NCI-H2029 treated with DMSO at 0.1 percent for 48 hours (cell line): ENCODE measurements around the gene EIF6.
"Not testable (repeated sequence)": the region's sequence is repeated elsewhere in the genome, so short reads cannot be mapped to it uniquely, and the experiment has no call there.

Experiments
- DNase-seq: peaks from one replicate; lab custom pipeline; 2025; lab: John Stamatoyannopoulos, UW

The EIF6 gene

GRCh38 chr20:35277531-35278395, 6.8 kb downstream of the EIF6 start, which contains the start of gene MMP24OS:
Gene MMP24OS (minus strand): TSS chr20:35278122. CDS start chr20:35277929, 193 bp downstream.
- DNase-seq: peak; percentile 33

GRCh38 chr20:35277127-35277526, 7.4 kb downstream of the EIF6 start:
- DNase-seq: no peak

- no peak for DNase-seq
These were observed 8.2 kb downstream of the EIF6 start for GRCh38 chr20:35276408-35276807.

DNA sequence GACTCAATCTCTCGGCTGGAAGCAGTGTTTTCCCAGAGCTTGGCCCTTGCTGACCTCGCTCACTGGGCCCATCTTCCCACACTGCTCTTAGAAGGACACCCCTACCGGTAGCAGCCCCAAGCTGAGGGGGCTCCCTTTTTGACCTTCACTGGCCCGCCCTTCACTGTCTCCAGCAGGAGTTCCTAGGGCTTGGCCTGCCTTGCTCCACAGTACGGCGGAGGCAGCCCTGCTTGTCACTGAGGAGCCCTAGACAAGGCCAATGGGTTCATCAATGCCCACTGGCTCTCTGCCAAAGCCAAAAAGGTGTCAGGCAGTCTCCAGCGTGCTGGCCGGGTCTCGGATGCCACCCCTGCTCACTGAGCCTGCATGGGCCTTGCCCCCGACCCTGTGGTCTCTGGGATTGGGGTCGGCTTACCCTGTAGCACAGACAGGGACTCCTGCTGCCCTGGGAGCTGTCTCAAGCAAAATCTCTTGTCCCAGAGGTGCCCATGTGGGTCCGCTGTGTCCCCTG, 8.8 kb downstream of the EIF6 start:
- DNase-seq: no peak

DNA sequence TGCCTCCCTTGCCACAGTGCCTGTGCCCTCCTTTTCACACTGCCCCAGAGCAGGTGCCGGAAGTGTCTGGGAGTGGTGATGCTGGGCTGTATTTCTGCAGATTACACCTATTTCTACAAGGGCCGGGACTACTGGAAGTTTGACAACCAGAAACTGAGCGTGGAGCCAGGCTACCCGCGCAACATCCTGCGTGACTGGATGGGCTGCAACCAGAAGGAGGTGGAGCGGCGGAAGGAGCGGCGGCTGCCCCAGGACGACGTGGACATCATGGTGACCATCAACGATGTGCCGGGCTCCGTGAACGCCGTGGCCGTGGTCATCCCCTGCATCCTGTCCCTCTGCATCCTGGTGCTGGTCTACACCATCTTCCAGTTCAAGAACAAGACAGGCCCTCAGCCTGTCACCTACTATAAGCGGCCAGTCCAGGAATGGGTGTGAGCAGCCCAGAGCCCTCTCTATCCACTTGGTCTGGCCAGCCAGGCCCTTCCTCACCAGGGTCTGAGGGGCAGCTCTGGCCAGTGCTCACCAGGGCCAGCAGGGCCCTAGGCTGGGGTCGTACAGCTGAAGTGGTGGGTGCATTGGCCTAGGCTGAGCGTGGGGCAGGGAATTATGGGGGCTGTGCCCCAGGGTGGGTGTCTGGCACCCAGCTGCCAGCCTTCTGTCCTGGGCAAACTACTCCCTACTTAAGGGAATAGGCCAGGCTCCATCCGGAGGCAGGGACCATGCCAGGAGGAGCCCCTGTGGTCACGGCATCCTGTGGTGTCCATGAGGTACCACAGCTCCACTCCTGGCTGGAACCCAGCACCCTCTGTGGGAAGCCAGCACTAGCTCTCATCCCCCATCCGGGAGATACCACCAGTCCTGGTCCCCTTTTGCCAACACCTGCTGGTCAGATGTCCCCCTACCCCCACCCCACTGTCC, 10.1 kb downstream of the EIF6 start:
- DNase-seq: no peak

DNA sequence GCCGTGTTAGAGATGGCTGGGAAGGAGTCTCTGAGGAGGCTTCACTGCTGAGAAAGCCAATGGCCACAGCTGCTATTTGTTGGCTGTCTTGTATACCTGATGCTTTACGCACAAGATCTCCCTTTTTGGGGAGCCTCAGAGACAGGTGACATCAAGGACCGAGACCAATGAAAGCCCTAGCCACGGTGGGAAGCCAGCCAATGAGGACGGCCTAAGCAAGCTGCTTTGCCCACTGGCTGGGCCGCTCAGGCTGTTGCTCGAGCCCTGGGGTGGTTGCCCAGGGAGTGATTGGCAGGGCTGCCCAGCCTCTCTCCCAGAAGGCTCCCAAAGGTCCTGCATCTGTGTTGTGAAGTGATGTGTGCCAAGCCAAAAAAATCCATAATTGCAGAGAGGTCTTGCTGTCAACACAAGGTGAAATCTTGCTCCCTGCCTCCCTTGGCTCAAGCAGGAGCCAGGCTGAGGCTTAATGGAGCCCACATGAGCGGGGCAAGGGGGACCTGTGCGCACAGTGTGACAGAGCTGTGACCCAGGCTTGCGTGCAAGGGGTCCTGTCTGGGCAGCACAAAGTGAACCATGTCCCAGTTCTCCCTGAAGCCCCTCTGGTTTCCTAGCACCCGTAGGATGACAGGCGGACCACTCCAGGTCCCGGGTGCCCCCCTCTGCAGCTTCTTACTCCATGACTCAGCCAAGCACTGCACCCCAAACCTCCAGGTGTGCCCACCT, 11.0 kb downstream of the EIF6 start:
- no peak for DNase-seq

- no peak for DNase-seq
These were observed 12.7 kb downstream of the EIF6 start for GRCh38 chr20:35271904-35272303.

DNA sequence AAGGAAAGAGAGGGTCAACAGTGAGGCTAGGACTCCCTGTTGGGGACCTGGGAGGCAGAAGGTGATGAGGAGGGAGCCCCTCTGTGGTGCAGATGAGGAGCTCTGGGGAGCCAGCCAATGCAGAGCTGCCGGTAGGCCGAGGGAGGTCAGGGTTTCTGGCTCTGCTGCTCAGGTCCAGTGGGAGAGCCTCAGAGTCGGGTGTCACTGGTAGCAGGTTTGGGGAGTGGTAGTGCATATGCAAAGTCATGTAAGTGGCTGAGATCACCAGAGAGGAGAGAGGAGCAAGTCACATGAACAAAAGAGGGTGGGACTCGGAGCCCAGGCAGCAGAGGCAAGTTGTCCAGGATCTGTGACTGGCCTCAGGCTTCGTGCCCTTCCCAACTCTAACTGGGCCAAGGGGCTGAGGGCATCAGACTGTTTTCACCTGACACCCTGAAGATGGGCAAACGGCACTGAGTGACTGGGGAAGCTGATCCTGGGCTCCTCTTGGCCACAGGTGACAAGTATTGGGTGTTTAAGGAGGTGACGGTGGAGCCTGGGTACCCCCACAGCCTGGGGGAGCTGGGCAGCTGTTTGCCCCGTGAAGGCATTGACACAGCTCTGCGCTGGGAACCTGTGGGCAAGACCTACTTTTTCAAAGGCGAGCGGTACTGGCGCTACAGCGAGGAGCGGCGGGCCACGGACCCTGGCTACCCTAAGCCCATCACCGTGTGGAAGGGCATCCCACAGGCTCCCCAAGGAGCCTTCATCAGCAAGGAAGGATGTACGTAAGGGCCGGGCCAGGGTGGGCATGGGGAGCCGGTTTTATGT, 13.3 kb downstream of the EIF6 start:
- no peak for DNase-seq

DNA sequence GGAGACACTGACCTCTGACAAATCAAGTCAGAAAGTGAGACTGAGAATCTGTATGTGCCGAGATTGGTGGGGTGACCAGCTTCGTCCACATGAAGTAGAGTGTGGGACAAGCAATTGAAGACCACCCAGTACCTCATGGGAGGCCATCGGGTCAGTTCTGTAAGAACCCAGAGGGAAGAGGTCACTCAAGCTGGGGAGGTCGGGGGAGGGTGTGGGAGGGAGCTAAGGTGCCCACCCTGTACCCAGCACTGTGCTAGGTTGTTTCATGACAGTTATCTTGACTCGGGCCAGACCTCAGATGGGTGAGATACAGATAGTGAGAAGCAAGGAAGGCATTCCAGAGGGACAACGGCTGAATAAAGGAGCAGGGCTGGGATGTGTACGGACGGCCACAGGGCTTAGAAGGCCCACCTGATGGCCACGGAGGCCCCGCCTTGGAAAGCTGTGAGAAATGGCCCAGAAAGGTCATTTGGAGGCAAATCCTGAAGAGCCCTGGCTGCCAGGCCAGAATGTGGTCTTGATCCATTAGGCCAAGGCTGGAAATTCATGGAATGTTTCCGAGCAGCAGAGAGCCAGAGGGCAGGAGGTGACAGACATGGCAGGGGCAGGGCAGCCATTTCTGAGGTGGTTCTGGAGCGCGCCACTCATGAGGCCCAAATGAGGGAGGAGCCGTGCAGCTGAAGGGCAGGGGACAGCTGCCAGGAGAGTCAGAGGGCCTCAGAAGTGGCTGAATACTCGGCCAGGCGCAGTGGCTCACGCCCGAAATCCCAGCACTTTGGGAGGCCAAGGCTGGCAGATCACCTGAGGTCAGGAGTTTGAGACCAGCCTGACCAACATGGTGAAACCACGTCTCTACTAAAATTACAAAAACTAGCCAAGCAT, 14.3 kb downstream of the EIF6 start:
- no peak for DNase-seq

GRCh38 chr20:35269055-35269781, 15.4 kb downstream of the EIF6 start:
- peak; percentile 60 for DNase-seq

DNA sequence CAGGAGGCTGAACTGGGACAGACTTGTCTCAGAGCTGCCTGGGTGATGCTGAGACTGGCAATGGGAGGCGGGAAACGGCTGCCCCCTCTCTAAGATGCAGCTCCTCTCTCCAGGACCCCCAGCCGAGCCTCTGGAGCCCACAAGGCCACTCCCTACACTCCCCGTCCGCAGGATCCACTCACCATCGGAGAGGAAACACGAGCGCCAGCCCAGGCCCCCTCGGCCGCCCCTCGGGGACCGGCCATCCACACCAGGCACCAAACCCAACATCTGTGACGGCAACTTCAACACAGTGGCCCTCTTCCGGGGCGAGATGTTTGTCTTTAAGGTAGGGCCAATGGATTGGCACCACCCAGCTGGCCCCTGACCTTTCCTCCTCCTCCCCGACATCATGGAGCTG, 17.5 kb downstream of the EIF6 start:
- no peak for DNase-seq

DNA sequence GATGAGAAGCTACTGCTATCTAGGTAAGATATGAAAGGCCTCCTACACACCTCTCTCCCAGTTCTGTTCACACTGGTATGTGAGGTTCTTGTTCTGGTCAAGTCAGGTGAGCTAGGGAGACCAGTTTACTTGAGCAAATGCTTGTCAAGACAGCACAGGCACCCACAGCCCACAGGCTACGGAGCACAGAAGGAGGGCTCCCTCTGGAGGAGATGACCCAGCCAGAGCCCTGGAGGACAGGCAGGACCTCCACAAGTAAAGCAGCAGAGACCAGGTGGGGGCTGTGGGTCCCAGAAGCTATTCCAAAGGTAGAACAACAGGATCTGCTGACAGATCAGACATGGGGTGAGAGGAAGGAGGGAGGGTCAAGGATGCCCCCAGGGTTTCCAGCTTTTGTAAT, 19.8 kb downstream of the EIF6 start:
- DNase-seq: no peak

- peak; percentile 20 for DNase-seq
These were observed 20.8 kb downstream of the EIF6 start for GRCh38 chr20:35263532-35264341.

DNA sequence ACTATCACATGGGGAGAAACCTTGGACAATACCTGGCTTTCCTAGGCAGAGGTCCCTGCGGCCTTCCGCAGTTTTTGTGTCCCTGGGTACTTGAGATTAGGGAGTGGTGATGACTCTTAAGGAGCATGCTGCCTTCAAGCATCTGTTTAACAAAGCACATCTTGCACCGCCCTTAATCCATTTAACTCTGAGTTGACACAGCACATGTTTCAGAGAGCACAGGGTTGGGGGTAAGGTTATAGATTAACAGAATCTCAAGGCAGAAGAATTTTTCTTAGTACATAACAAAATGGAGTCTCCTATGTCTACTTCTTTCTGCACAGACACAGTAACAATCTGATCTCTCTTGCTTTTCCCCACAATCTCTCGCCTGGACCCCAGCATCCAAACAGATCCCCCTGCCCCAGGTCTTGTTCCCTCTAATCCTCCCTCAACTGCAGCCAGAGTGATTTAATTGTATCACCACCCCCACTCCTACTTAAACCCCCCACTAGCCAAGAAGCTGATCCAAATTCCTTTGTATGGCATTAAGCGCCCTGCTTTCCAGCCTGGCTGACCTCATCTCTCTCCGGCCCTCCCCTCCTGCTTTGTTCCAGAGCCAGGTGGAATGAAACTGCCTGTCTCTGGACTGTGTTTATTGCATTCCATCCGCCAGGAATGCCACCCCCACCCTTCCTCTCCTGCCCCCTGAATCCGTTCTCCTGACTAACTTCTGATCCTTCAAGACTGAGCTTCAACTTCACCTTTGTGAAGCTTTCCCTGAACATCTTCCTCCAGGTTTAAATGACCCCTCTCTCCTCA, 21.6 kb downstream of the EIF6 start:
- DNase-seq: not testable (repeated sequence)

- not testable (repeated sequence) for DNase-seq
These were observed 22.3 kb downstream of the EIF6 start for GRCh38 chr20:35262321-35262720.

GRCh38 chr20:35260426-35260825, 24.1 kb downstream of the EIF6 start:
- DNase-seq: no peak

GRCh38 chr20:35257175-35257909, 27.2 kb downstream of the EIF6 start:
- DNase-seq: no peak
